GM19452 (cell line): ENCODE results near the gene BACH1.

Source experiments
- ATAC-seq: cut with Tn5 transposase; IDR thresholded peaks from one replicate; pipeline ENCODE4 v1.9.1; 2021; ENCODE audit not compliant: unreplicated experiment

Gene BACH1

GRCh38 chr21:29374481-29374880 lies 75.8 kb downstream of the BACH1 start:
- ATAC-seq: no peak

- ATAC-seq: peak; percentile 62
Observed at GRCh38 chr21:29376556-29376955, 77.8 kb downstream of the BACH1 start.

GRCh38 chr21:29377266-29377665 lies 78.5 kb downstream of the BACH1 start:
- no peak for ATAC-seq

- ATAC-seq: no peak
Observed at GRCh38 chr21:29378832-29379231, 80.1 kb downstream of the BACH1 start.

- ATAC-seq: no peak
Observed at GRCh38 chr21:29379517-29380054, 80.9 kb downstream of the BACH1 start.

GRCh38 chr21:29382030-29382654 lies 83.4 kb downstream of the BACH1 start:
- ATAC-seq: no peak

GRCh38 chr21:29384683-29385359 lies 86.1 kb downstream of the BACH1 start:
- ATAC-seq: no peak

- no peak for ATAC-seq
Observed at GRCh38 chr21:29385934-29386520, 87.3 kb downstream of the BACH1 start.

- ATAC-seq: no peak
Observed at GRCh38 chr21:29386803-29387202, 88.1 kb downstream of the BACH1 start.

GRCh38 chr21:29387598-29387997 lies 88.9 kb downstream of the BACH1 start:
- ATAC-seq: no peak

- ATAC-seq: no peak
Observed at GRCh38 chr21:29389136-29389535, 90.4 kb downstream of the BACH1 start.

GRCh38 chr21:29390778-29391177 lies 92.1 kb downstream of the BACH1 start:
- no peak for ATAC-seq

- no peak for ATAC-seq
Observed at GRCh38 chr21:29394051-29394450, 95.3 kb downstream of the BACH1 start.
